ENCODE results near the gene CEP57L1.

GRCh38 chr6:109082188-109082577 lies 13.1 kb upstream of the CEP57L1 start:
- TF ChIP-seq, protein P1, sequence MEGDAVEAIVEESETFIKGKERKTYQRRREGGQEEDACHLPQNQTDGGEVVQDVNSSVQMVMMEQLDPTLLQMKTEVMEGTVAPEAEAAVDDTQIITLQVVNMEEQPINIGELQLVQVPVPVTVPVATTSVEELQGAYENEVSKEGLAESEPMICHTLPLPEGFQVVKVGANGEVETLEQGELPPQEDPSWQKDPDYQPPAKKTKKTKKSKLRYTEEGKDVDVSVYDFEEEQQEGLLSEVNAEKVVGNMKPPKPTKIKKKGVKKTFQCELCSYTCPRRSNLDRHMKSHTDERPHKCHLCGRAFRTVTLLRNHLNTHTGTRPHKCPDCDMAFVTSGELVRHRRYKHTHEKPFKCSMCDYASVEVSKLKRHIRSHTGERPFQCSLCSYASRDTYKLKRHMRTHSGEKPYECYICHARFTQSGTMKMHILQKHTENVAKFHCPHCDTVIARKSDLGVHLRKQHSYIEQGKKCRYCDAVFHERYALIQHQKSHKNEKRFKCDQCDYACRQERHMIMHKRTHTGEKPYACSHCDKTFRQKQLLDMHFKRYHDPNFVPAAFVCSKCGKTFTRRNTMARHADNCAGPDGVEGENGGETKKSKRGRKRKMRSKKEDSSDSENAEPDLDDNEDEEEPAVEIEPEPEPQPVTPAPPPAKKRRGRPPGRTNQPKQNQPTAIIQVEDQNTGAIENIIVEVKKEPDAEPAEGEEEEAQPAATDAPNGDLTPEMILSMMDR (IDR thresholded peaks at IDR 0.05), result peak in 1 of 12 donors; percentile 18
- no peak for TF ChIP-seq POLR2A (IDR thresholded peaks at IDR 0.05)
